Measurements from ENCODE around the gene ELAVL2. TPM values are rescaled to one million over a fixed set of nuclear protein-coding genes. Genes with fewer than 3 reads are reported as not detected.

Gene ELAVL2
- total RNA-seq, 1 experiment from 2014 or later: not detected

GRCh38 chr9:23822261-23823169 lies 3.5 kb downstream of the ELAVL2 start:
- in situ Hi-C loops (cut with HindIII; ENCODE audit: low sequenced_read_pairs): no loop called here
- no peak for DNase-seq (ENCODE audit: low spot score)

GRCh38 chr9:23821375-23822181 lies 4.5 kb downstream of the ELAVL2 start:
- DNase-seq (ENCODE audit: low spot score): peak; percentile 57
- in situ Hi-C loops (cut with HindIII; ENCODE audit: low sequenced_read_pairs): no loop called here

- in situ Hi-C loops (cut with HindIII; ENCODE audit: low sequenced_read_pairs): no loop called here
- DNase-seq (ENCODE audit: low spot score): peak; percentile 69
Measured at GRCh38 chr9:23820451-23821374, 5.3 kb downstream of the ELAVL2 start.

GRCh38 chr9:23819403-23819802 lies 6.6 kb downstream of the ELAVL2 start:
- no peak for DNase-seq (ENCODE audit: low spot score)
- in situ Hi-C loops (cut with HindIII; ENCODE audit: low sequenced_read_pairs): no loop called here

- in situ Hi-C loops (cut with HindIII; ENCODE audit: low sequenced_read_pairs): no loop called here
- DNase-seq (ENCODE audit: low spot score): no peak
Measured at GRCh38 chr9:23814243-23814642, 11.8 kb downstream of the ELAVL2 start.

GRCh38 chr9:23812673-23813072 lies 13.4 kb downstream of the ELAVL2 start:
- no peak for DNase-seq (ENCODE audit: low spot score)
- in situ Hi-C loops (cut with HindIII; ENCODE audit: low sequenced_read_pairs): no loop called here

- no peak for DNase-seq (ENCODE audit: low spot score)
- in situ Hi-C loops (cut with HindIII; ENCODE audit: low sequenced_read_pairs): no loop called here
Measured at GRCh38 chr9:23811633-23812032, 14.4 kb downstream of the ELAVL2 start.

GRCh38 chr9:23803216-23803615 lies 22.8 kb downstream of the ELAVL2 start:
- in situ Hi-C loops (cut with HindIII; ENCODE audit: low sequenced_read_pairs): no loop called here
- no peak for DNase-seq (ENCODE audit: low spot score)

- no peak for DNase-seq (ENCODE audit: low spot score)
- in situ Hi-C loops (cut with HindIII; ENCODE audit: low sequenced_read_pairs): no loop called here
Measured at GRCh38 chr9:23801523-23801922, 24.5 kb downstream of the ELAVL2 start.

GRCh38 chr9:23799521-23799920 lies 26.5 kb downstream of the ELAVL2 start:
- DNase-seq (ENCODE audit: low spot score): no peak
- in situ Hi-C loops (cut with HindIII; ENCODE audit: low sequenced_read_pairs): no loop called here

GRCh38 chr9:23798325-23798724 lies 27.7 kb downstream of the ELAVL2 start:
- DNase-seq (ENCODE audit: low spot score): no peak
- in situ Hi-C loops (cut with HindIII; ENCODE audit: low sequenced_read_pairs): no loop called here

- DNase-seq (ENCODE audit: low spot score): no peak
- in situ Hi-C loops (cut with HindIII; ENCODE audit: low sequenced_read_pairs): no loop called here
Measured at GRCh38 chr9:23796209-23796608, 29.8 kb downstream of the ELAVL2 start.

- no peak for DNase-seq (ENCODE audit: low spot score)
- in situ Hi-C loops (cut with HindIII; ENCODE audit: low sequenced_read_pairs): no loop called here
Measured at GRCh38 chr9:23790351-23791260, 35.4 kb downstream of the ELAVL2 start.

GRCh38 chr9:23789529-23790254 lies 36.3 kb downstream of the ELAVL2 start:
- no peak for DNase-seq (ENCODE audit: low spot score)
- in situ Hi-C loops (cut with HindIII; ENCODE audit: low sequenced_read_pairs): no loop called here

- in situ Hi-C loops (cut with HindIII; ENCODE audit: low sequenced_read_pairs): no loop called here
- no peak for DNase-seq (ENCODE audit: low spot score)
Measured at GRCh38 chr9:23784962-23785361, 41.1 kb downstream of the ELAVL2 start.

GRCh38 chr9:23783509-23783908 lies 42.5 kb downstream of the ELAVL2 start:
- DNase-seq (ENCODE audit: low spot score): no peak
- in situ Hi-C loops (cut with HindIII; ENCODE audit: low sequenced_read_pairs): no loop called here

- in situ Hi-C loops (cut with HindIII; ENCODE audit: low sequenced_read_pairs): no loop called here
- no peak for DNase-seq (ENCODE audit: low spot score)
Measured at GRCh38 chr9:23779220-23779619, 46.8 kb downstream of the ELAVL2 start.

- in situ Hi-C loops (cut with HindIII; ENCODE audit: low sequenced_read_pairs): no loop called here
- DNase-seq (ENCODE audit: low spot score): no peak
Measured at GRCh38 chr9:23777328-23777727, 48.7 kb downstream of the ELAVL2 start.
